ENCODE results near the gene GRAP2. TPM values are rescaled to one million over a fixed set of nuclear protein-coding genes. Genes with fewer than 3 reads are reported as not detected.

GRAP2 gene
- total RNA-seq, 4 donors from 2014 or later: 0.67 to 3.1 (median 1.7) TPM

- no peaks in the 10 kb centered on the region for H3K4me1 ChIP-seq
- H3K27ac ChIP-seq: no peak overlapping the region
- no peaks in the 10 kb centered on the region for H3K9me3 ChIP-seq
- no peak for ATAC-seq
- H3K27me3 ChIP-seq: peaks cover 15% of the 10 kb centered on the region
- 83 to 90% methylated on average over 3 to 9 of the region's 9 CpGs for WGBS, 2 donors (ENCODE audit: low coverage in 1 of 2)
- TF ChIP-seq CTCF (IDR thresholded peaks at IDR 0.05) (no peak), EP300 (IDR thresholded peaks at IDR 0.05) (no peak), POLR2A (IDR thresholded peaks at IDR 0.05) (no peak), POLR2AphosphoS5 (IDR thresholded peaks at IDR 0.05) (no peak)
- H3K36me3 ChIP-seq: no peaks in the 10 kb centered on the region
- H3K4me3 ChIP-seq: no peak overlapping the region
These were observed 61.2 kb downstream of the GRAP2 start for GRCh38 chr22:39962071-39962470.

- Histone ChIP-seq H3K4me1 (peaks cover 0 to 6% (median 0%) of the 10 kb centered on the region in 3 donors), H3K27ac (no peak overlapping the region), H3K9me3 (no peaks in the 10 kb centered on the region), H3K4me3 (no peak overlapping the region), H3K36me3 (no peaks in the 10 kb centered on the region), H3K27me3 (peaks cover 31% of the 10 kb centered on the region)
- no peak for ATAC-seq
- WGBS, 2 donors (ENCODE audit: low coverage in 1 of 2): 40 to 65% methylated on average over 1 to 3 of the region's 5 CpGs
- TF ChIP-seq CTCF (IDR thresholded peaks at IDR 0.05) (no peak), POLR2A (IDR thresholded peaks at IDR 0.05) (no peak), EP300 (IDR thresholded peaks at IDR 0.05) (no peak), POLR2AphosphoS5 (IDR thresholded peaks at IDR 0.05) (no peak)
These were observed 64.9 kb downstream of the GRAP2 start for GRCh38 chr22:39965748-39966147.

GRCh38 chr22:39966470-39966869 lies 65.6 kb downstream of the GRAP2 start:
- no peaks in the 10 kb centered on the region for H3K36me3 ChIP-seq
- WGBS, 2 donors (ENCODE audit: low coverage in 1 of 2): 89% methylated on average over 2 of the region's 2 CpGs; no CpG with 5 or more reads in 1 of the 2 donors
- H3K4me3 ChIP-seq: no peak overlapping the region
- TF ChIP-seq CTCF (IDR thresholded peaks at IDR 0.05): no peak
- no peak for TF ChIP-seq POLR2AphosphoS5 (IDR thresholded peaks at IDR 0.05)
- TF ChIP-seq POLR2A (IDR thresholded peaks at IDR 0.05): no peak
- peaks cover 0 to 6% (median 0%) of the 10 kb centered on the region in 3 donors for H3K4me1 ChIP-seq
- peaks cover 38% of the 10 kb centered on the region for H3K27me3 ChIP-seq
- ATAC-seq: no peak
- H3K9me3 ChIP-seq: no peaks in the 10 kb centered on the region
- H3K27ac ChIP-seq: no peak overlapping the region

GRCh38 chr22:39967103-39967829 lies 66.4 kb downstream of the GRAP2 start:
- no peak overlapping the region for H3K4me3 ChIP-seq
- H3K27ac ChIP-seq: peak overlapping the region in 2 of 4 donors; percentile 52 to 58
- ATAC-seq: no peak
- TF ChIP-seq POLR2A (IDR thresholded peaks at IDR 0.05) (no peak), CTCF (IDR thresholded peaks at IDR 0.05) (no peak), POLR2AphosphoS5 (IDR thresholded peaks at IDR 0.05) (no peak), EP300 (IDR thresholded peaks at IDR 0.05) (no peak)
- H3K36me3 ChIP-seq: no peaks in the 10 kb centered on the region
- H3K9me3 ChIP-seq: no peaks in the 10 kb centered on the region
- WGBS, 2 donors (ENCODE audit: low coverage in 1 of 2): 67 to 77% methylated on average over 7 to 9 of the region's 9 CpGs
- H3K27me3 ChIP-seq: peaks cover 42% of the 10 kb centered on the region
- H3K4me1 ChIP-seq: peaks cover 0 to 6% (median 0%) of the 10 kb centered on the region in 3 donors

All from gastroesophageal sphincter (tissue), 4 donors.